EL (cell line): ENCODE data around the gene MYRIP.
A peak's percentile ranks its signal among the peaks of the same experiment; 100 is the strongest.
"Not testable (repeated sequence)": the region's sequence is repeated elsewhere in the genome, so short reads cannot be mapped to it uniquely, and the experiment has no call there.

Experiments
- DNase-seq: peaks from one replicate; pipeline ENCODE4 v3.0.0-alpha.2; 2016

The MYRIP gene

GRCh38 chr3:39808467-39809180 is 785 bp upstream of the MYRIP start:
- DNase-seq, result peak; percentile 40

- peak; percentile 3 for DNase-seq
Measured at GRCh38 chr3:39809995-39810595, 686 bp downstream of the MYRIP start.

DNA sequence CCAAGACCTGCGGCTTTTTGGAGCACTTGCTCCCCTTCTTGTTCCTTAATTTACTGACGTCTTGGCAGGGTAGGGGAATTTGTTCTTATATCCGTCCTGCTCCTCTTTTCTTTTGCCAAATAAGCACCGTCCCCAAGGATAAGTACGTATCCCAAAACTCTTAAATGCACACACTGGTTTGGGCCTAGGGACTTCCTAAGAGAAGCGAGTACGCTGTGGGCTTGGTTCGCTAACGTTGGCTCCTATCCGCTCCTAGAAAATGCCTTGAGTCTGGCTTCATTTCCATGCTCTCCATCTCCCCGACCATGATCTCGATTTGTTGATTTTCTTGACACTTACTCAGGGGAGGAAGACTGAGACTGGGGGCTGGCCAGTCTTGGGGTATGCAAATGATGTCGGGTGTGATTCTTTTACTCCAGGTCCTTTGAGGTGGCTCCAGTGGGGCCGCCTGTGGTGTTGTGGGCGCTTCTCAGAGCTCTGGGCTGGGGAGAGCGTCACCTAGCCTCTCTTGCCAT is 1.3 kb downstream of the MYRIP start:
- DNase-seq, result no peak

GRCh38 chr3:39811561-39811960 is 2.2 kb downstream of the MYRIP start:
- no peak for DNase-seq

DNA sequence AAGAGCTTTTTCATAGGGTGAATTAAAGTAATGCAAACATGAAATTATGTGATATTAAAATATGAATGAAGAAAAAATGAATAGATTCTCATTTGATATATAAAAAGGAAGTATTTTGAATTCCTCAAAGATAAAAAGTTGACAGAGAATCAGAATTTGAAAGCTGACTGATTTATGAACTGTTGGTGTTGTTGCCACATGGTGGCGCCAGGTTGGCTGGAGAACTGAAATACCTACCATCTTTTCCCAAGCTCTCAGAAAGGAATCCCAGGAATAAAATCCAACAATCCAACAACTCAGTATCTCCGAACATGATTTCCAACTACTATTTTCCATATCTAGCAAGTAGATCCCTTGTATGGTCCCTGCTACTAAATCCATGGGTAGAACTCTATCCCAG is 3.1 kb downstream of the MYRIP start:
- peak; percentile 10 for DNase-seq

- peak; percentile 79 for DNase-seq
Measured at GRCh38 chr3:39814007-39814406, 4.6 kb downstream of the MYRIP start.

DNA sequence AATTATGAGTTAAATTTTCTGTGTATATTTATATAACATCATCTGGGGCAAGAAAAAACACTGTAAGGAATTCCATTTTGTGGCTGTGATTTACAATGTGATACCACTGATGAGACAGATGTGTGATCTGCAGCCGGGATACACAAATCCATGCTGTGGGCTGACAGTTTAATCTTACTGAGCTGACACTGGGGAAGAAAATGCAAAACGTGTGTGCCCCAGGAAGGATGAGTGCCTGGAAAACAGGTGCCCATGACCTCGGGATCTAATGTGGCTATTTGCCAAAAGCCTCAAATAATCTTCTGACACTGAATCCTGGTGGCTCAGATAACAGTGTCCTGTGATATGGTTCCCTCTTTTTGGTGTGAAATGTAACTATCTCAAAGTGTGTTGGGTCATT is 10.5 kb downstream of the MYRIP start:
- DNase-seq, result no peak

DNA sequence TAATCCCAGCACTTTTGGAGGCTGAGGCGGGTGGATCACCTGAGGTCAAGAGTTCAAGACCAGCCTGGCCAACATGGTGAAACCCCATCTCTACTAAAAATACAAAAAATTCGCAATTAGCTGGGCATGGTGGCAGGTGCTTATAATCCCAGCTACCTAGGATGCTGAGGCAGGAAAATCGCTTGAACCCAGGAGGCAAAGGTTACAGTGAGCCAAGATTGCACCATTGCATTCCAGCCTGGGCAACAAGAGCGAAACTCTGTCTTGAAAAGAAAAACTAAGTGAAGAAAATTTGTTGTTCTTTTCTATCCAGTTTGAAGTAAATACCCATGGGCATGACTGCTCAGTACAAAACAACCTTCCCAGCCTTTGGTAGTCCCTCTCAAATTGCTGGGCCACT is 24.4 kb downstream of the MYRIP start:
- DNase-seq, result not testable (repeated sequence)

DNA sequence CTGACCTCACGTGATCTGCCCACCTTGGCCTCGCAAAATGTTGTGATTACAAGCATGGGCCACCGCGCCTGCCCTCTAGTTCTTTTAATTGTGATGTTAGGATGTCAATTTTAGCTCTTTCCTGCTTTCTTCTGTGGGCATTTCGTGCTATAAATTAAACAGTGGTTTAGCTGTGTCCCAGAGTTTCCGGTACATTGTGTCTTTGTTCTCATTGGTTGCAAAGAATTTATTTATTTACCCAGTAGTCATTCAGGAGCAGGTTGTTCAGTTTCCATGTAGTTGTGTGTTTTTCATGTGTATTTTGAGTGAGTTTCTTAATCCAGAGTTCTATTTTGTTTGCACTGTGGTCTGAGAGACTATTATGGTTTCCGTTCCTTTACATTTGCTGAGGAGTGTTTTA is 30.1 kb downstream of the MYRIP start:
- no peak for DNase-seq

DNA sequence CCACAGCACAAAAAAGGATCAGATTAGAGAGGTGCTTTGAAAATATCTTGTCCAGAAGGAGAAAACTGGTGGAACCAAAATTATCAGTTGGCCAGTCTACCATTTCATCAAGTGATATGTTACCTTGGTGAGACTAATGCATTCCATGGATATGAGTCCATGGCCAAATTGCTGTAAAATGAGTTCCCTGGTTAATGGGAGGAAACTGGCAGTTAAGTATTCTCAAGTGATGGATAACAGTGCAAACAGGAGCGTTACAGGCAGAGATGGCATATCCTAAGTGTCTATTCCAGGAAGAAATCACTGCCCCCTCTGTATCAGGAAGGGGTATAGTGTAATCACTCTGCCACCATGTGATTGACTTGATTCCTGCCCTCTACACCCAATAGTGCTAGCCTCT is 34.0 kb downstream of the MYRIP start:
- DNase-seq, result no peak

DNA sequence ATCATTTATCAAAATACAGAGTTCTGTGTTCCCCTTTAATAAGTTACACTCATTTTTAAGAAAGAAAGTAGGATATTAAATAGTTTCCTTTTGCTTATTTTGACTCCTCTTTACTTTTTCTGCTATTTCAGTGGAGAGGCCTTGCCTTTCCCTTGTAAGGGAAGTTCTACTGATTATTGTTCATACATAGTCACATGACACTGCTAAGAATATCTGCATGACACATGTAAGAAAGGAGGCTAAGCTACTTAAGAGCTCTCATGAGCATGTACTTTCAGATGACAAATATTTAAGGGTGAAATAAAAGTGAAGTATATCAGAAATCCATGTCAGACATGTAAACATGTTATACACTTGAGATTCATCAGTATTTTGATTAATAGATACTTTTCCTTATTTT is 39.0 kb downstream of the MYRIP start:
- no peak for DNase-seq

DNA sequence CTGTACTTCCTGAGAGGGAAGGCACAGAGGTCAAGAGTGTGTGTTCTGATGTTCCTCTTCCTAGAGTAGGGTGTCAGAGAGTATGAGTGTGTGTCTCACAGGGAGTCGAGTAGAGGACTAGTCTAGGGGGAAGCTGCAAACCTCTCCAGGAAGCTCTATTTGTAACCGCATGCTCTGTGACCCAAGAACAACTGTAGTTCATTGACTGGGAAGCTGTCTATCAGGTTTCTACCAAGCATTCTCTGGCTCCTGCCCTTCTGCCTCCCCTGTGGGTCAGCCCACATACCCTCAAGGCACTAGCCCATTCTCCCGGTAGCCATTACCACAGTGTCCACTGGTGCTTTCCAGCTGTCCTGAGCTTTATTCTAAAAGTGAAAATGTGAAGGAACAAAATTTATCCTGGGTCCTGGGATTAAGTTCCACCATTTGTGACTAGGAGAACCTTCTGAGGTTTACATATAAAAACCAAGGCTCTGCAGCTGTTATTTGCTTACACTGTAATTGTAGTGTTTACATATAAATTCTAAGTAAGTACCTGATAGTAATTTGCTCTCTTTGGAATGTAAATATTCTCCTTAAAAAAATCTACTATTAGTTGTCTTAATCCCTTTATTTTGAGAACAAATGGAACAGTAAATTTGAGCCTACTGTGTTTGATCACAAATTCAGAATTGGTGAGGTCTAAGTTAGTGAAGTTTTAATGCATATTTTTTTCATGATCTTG is 40.7 kb downstream of the MYRIP start:
- no peak for DNase-seq

DNA sequence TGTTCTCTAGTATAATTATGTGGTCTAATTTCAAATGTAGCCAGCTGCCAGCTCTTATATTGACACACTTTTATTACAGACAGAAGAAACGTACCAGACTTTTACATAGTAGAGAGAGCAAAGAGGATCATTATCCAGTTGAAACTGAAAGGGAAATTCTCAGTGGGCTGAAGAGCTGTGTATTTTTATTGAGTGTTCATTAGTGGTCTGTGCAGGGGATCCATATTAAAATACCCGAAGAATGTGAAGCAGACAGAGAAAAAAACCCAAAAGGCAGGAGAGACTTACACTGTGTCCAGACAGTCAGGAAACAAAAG is 41.3 kb downstream of the MYRIP start:
- no peak for DNase-seq

DNA sequence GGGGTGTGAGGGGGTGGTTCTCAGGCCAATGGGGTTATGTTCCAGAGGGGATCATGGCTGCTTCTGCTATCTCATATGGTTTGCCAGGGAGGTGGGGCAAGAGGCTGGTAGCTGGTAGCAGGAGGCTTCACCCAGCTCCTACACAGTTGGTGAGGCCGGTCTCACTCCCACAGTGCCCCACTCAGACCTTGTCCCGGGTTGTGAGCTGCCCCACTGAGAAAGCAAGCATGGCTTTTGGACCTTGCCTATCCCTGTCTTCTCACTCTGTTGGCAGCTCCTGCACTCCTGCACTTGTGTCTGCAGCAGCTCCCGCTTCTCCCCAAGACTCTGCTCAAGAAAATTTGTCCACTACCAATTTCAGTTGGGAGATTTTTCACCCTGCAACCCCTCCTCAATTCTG is 46.1 kb downstream of the MYRIP start:
- no peak for DNase-seq

DNA sequence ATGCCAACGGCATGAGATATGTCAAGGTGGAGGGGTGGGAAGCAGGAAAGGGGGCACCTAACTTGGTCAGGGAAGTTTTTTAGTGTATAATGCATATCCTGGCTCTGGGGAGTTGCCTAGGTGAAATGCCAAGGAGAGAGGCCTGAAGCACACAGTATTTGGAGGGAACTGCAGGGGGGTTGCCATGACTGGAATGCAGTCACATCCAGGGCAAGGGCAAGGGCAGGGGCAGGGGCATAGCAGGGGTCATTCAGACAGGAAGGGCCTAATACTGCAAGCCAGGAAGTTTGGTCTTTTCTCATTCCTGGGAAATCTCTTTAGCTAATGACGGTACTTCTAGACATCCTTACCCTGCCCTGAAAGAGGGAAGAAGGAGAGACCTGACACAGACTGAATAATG is 60.5 kb downstream of the MYRIP start:
- DNase-seq, result no peak

- DNase-seq, result peak; percentile 47
Measured at GRCh38 chr3:39870706-39871105, 61.3 kb downstream of the MYRIP start.

- DNase-seq, result no peak
Measured at GRCh38 chr3:39879581-39879980, 70.2 kb downstream of the MYRIP start.

DNA sequence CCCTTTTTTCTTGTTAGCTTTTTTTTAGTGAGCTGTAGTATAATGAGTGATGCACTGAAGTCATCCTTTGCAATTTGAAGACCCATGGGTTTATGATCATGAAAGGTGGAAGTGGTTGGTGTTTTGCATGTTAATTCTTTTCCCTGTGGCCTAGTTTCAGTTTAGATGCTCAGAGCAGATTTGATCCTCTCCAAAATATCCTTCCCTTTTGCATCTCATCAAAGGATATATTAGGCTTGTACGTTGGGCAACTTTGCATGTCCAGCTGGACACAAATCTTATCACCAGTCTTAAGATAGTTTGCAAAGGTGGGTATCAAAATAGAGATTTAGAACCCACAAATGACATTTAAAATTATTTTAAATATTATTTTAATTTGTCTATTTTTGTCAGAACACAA is 72.7 kb downstream of the MYRIP start:
- DNase-seq, result no peak

DNA sequence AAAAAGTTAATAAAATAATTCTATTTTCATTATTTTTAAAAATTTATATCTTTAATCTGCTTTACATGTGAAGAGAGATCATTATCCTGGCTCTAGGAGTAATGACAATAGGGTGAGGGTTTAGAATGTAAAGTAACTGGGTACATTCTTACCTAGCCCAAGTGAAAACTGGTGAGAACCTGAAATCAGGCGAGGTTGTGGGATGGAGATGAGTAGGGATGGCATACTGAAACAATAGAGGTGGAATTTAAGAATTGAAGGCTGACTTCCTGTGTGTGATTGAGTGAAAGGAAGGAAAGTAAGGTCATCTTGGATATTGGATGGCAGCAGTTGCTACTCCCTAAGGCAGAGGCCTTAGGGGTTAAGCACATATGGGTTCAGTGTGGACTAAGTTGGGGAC is 82.7 kb downstream of the MYRIP start:
- DNase-seq, result no peak

- no peak for DNase-seq
Measured at GRCh38 chr3:39896184-39896583, 86.8 kb downstream of the MYRIP start.

DNA sequence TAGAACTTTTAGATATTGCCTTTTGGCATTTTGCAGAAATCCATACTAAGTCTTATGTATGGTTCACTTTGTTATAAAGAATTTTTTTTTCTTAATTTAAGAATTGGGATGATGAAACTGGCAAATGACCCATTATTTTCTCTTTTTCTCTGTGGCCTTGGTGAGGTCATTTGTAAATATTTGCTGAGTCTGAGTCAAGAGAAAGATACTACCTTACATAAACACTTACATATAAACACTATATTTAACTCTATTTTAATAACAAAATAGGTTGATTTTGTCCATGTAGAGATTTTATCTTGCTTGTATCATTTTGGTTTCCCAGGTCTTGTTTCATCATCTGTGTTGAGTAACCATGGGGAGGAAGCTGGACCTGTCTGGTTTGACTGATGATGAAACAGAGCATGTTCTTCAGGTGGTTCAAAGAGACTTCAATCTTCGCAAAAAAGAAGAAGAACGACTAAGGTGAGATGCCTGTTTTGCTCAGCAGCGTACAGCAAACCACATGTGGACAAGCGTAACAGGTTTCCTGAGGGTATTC is 91.1 kb downstream of the MYRIP start:
- DNase-seq, result no peak

- DNase-seq, result no peak
Measured at GRCh38 chr3:39903253-39903652, 93.8 kb downstream of the MYRIP start.

DNA sequence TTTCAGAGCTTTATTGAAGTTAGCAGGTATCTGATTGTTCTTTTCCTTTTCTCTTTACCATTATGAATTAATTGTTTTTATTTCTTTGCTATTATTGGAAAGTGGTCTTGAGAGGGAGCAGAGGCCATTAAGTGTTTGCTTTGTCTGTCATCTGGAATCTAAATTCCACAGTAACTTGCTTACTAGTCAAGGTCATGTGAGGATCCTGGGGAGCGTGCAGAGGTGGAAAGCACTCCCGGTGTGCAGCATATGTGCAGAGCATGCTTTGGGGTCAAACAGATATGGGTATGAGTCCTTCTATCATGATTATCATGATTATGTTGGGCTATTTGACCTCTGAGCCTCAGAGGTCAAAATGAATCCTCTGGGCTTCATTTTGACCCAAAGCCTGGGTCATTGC is 96.4 kb downstream of the MYRIP start:
- no peak for DNase-seq

DNA sequence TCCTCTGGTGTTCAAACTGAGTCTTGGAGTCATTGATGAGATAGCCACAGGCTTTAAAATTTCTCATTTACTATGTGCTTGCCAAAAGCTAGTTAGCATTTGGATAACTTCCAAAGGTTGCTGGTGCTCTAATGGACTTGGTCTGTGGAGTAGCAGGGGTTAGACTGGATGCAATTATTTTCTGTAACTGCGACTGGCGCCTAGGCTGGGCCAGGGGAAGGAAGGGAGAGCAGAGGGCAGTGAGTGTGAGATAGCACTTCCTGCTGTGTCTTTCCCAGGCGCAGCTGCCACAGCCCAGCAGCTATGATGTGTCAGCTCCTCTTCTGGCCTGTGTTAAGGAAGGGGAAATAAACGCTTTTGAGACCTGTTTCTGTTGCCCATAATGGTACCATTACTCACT is 98.6 kb downstream of the MYRIP start:
- peak; percentile 56 for DNase-seq
